H1 (cell line): ENCODE results near the gene TENT4B.

ENCODE experiments used
- BRCA1 ChIP-seq: IDR thresholded peaks from 2 replicates; pipeline ENCODE4 v1.6.1; 2012; ENCODE audit warnings: low read depth, low read length, improper control_type of control experiment
- FOSL1 ChIP-seq: IDR thresholded peaks from 2 replicates; pipeline ENCODE4 v1.6.1; 2011; ENCODE audit warnings: mild to moderate bottlenecking, low read depth, low read length, moderate library complexity; ENCODE audit not compliant: insufficient read depth
- JUND ChIP-seq: IDR thresholded peaks from 2 replicates; pipeline ENCODE4 v1.6.1; 2011; ENCODE audit warnings: mild to moderate bottlenecking, improper control_type of control experiment, low read length
- POLR2A ChIP-seq, 2 experiments: IDR thresholded peaks; 1 replicate in 1 of 2; 2 replicates in 1 of 2; pipeline ENCODE4 v1.6.1; 2011; ENCODE audit warnings: low read depth in 2 of 2, low read length in 2 of 2, mild to moderate bottlenecking in 2 of 2; ENCODE audit errors: control extremely low read depth in 1 of 2
- SIX5 ChIP-seq: IDR thresholded peaks from 2 replicates; pipeline ENCODE4 v1.6.1; 2011; ENCODE audit warnings: mild to moderate bottlenecking, low read depth, low read length
- TAF7 ChIP-seq: optimal IDR thresholded peaks from 2 replicates; pipeline ENCODE3; 2011; ENCODE audit warnings: low read depth, mild to moderate bottlenecking, inconsistent platforms, low read length, moderate library complexity, borderline replicate concordance
- TF ChIP-seq, protein P1 (sequence below), 3 experiments: IDR thresholded peaks; 1 replicate in 2 of 3; 2 replicates in 1 of 3; pipeline versions ENCODE4 v1.5.1 to v1.6.1; 2011; ENCODE audit warnings: low read length in 3 of 3, mild to moderate bottlenecking in 3 of 3, inconsistent platforms in 2 of 3, low read depth in 1 of 3, moderate library complexity in 1 of 3; ENCODE audit not compliant: insufficient read depth in 1 of 3; ENCODE audit errors: control extremely low read depth in 1 of 3

DNA sequence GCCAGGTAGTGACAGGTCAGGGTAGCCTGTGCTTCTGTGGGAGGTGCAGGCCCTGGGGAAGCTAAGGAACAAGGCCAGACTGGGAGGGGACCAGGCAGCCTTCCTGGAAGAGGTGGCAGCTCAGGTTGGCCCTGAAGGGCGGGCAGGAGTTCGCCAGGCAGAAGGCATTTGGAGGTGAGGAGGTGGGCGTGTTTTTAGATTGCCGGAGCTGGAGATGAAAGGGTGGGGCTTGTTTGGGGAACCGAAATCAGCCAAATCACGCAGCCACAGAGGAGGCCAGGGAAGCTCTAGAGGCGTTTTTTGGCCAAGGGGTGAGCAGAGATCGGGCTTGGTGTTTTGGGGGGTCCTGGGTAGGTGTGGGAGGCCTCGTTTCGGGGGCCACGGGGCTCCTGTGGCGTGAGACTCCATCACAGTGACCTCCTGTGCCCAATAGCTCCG is 120.8 kb downstream of the TENT4B start:
- TF ChIP-seq, protein P1, sequence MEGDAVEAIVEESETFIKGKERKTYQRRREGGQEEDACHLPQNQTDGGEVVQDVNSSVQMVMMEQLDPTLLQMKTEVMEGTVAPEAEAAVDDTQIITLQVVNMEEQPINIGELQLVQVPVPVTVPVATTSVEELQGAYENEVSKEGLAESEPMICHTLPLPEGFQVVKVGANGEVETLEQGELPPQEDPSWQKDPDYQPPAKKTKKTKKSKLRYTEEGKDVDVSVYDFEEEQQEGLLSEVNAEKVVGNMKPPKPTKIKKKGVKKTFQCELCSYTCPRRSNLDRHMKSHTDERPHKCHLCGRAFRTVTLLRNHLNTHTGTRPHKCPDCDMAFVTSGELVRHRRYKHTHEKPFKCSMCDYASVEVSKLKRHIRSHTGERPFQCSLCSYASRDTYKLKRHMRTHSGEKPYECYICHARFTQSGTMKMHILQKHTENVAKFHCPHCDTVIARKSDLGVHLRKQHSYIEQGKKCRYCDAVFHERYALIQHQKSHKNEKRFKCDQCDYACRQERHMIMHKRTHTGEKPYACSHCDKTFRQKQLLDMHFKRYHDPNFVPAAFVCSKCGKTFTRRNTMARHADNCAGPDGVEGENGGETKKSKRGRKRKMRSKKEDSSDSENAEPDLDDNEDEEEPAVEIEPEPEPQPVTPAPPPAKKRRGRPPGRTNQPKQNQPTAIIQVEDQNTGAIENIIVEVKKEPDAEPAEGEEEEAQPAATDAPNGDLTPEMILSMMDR (IDR thresholded peaks at IDR 0.05; ENCODE audit: control extremely low read depth in 1 of 3, insufficient read depth in 1 of 3, low read depth in 1 of 3, low read length in 3 of 3): no peak
- no peak for TF ChIP-seq JUND
- no peak for TF ChIP-seq SIX5
- no peak for TF ChIP-seq BRCA1
- TF ChIP-seq TAF7: no peak
- no peak for TF ChIP-seq POLR2A (IDR thresholded peaks at IDR 0.05; ENCODE audit: control extremely low read depth in 1 of 2, low read depth in 2 of 2, low read length in 2 of 2)
- TF ChIP-seq FOSL1: no peak
